WTC11 (cell line): ENCODE results near the gene DYDC1. TPM values are rescaled to one million over a fixed set of nuclear protein-coding genes. Genes with fewer than 3 reads are reported as not detected.

Experiments used
- ATAC-seq: fragments of 200-7000 bp; cut with Tn5 transposase; 2 replicates; pipeline ENCODE4 v1.10.0; 2021; ENCODE audit warnings: mild to moderate bottlenecking, moderate library complexity
- CTCF ChIA-PET: fragments of 300-600 bp; sonication (Branson Sonifier 250); formaldehyde crosslinking; loops from one replicate; lab custom pipeline; 2021; ENCODE audit warnings: antibody characterized with exemption; lab: Charles Lee
- POLR2A ChIA-PET: fragments of 350-600 bp; sonication (Branson Sonifier 250); formaldehyde crosslinking; loops from one replicate; lab custom pipeline; 2021; ENCODE audit warnings: antibody characterized with exemption; lab: Charles Lee
- DNase-seq: peaks from one replicate; pipeline ENCODE4 v3.0.0; 2021; ENCODE audit warnings: low spot score
- H3K27ac Mint-ChIP-seq: 2 replicates; pipeline ENCODE4 v1.8.0; 2021; ENCODE audit warnings: mixed read lengths
- H3K27me3 Mint-ChIP-seq: 2 replicates; pipeline ENCODE4 v1.8.0; 2021; ENCODE audit warnings: low read depth, mild to moderate bottlenecking, moderate library complexity, mixed read lengths
- H3K36me3 Mint-ChIP-seq: 2 replicates; pipeline ENCODE4 v1.8.0; 2021; ENCODE audit warnings: mixed read lengths
- H3K4me1 Mint-ChIP-seq: 2 replicates; pipeline ENCODE4 v1.8.0; 2022; ENCODE audit warnings: mixed read lengths
- H3K4me3 Mint-ChIP-seq: 2 replicates; pipeline ENCODE4 v1.8.0; 2021; ENCODE audit warnings: mild to moderate bottlenecking, moderate library complexity, mixed read lengths
- H3K9me3 Mint-ChIP-seq: 2 replicates; pipeline ENCODE4 v1.8.0; 2021; ENCODE audit warnings: mixed read lengths
- AR ChIP-seq: fragments of 250-450 bp; sonication (Bioruptor Pico); IDR thresholded peaks from 2 replicates; pipeline ENCODE4 v1.9.0; 2021; ENCODE audit warnings: mild to moderate bottlenecking
- ATF1 ChIP-seq: sonication (generic); formaldehyde crosslinking; IDR thresholded peaks from 2 replicates; pipeline ENCODE4 v1.8.1; 2023; ENCODE audit warnings: mild to moderate bottlenecking, moderate library complexity, missing genetic modification reagents
- CREM ChIP-seq: sonication (generic); formaldehyde crosslinking; IDR thresholded peaks from 2 replicates; pipeline ENCODE4 v1.8.1; 2022; ENCODE audit warnings: mild to moderate bottlenecking, missing genetic modification reagents, moderate library complexity
- E2F5 ChIP-seq: sonication (generic); formaldehyde crosslinking; IDR thresholded peaks from 2 replicates; pipeline ENCODE4 v1.8.1; 2022; ENCODE audit warnings: mild to moderate bottlenecking, moderate library complexity, missing genetic modification reagents
- EMX1 ChIP-seq: fragments of 250-450 bp; sonication (Bioruptor Pico); IDR thresholded peaks from 2 replicates; pipeline ENCODE4 v1.8.0; 2021; ENCODE audit warnings: mild to moderate bottlenecking
- FOXJ3 ChIP-seq: sonication (generic); formaldehyde crosslinking; IDR thresholded peaks from 2 replicates; pipeline ENCODE4 v1.9.0; 2021; ENCODE audit warnings: missing genetic modification reagents, mild to moderate bottlenecking, borderline replicate concordance
- FOXK1 ChIP-seq: sonication (generic); formaldehyde crosslinking; IDR thresholded peaks from 2 replicates; pipeline ENCODE4 v1.8.0; 2022; ENCODE audit warnings: mild to moderate bottlenecking, moderate library complexity, missing genetic modification reagents
- FOXP1 ChIP-seq: sonication (generic); formaldehyde crosslinking; IDR thresholded peaks from 2 replicates; pipeline ENCODE4 v1.8.0; 2022; ENCODE audit warnings: missing genetic modification reagents, mild to moderate bottlenecking, moderate library complexity, borderline replicate concordance
- FOXP4 ChIP-seq: sonication (generic); formaldehyde crosslinking; IDR thresholded peaks from 2 replicates; pipeline ENCODE4 v1.8.0; 2022; ENCODE audit warnings: mild to moderate bottlenecking, missing genetic modification reagents
- GABPB1 ChIP-seq: sonication (generic); formaldehyde crosslinking; IDR thresholded peaks from 2 replicates; pipeline ENCODE4 v1.8.1; 2023; ENCODE audit warnings: mild to moderate bottlenecking, missing genetic modification reagents
- GRHL2 ChIP-seq: fragments of 250-450 bp; sonication (Bioruptor Pico); IDR thresholded peaks from 2 replicates; pipeline ENCODE4 v1.8.0; 2022; ENCODE audit warnings: mild to moderate bottlenecking, moderate library complexity; ENCODE audit not compliant: insufficient replicate concordance, severe bottlenecking
- GTF2I ChIP-seq: fragments of 250-450 bp; sonication (Bioruptor Pico); conservative IDR thresholded peaks from 2 replicates; pipeline ENCODE4 v1.4.0; 2021; ENCODE audit warnings: mild to moderate bottlenecking
- HMGA2 ChIP-seq: fragments of 250-450 bp; sonication (Bioruptor Pico); IDR thresholded peaks from 2 replicates; pipeline ENCODE4 v1.4.0; 2021; ENCODE audit warnings: mild to moderate bottlenecking, moderate library complexity
- HMGXB4 ChIP-seq: sonication (generic); formaldehyde crosslinking; IDR thresholded peaks from 2 replicates; pipeline ENCODE4 v1.8.1; 2023; ENCODE audit warnings: mild to moderate bottlenecking, moderate library complexity, missing genetic modification reagents
- IRF2 ChIP-seq: sonication (generic); formaldehyde crosslinking; IDR thresholded peaks from 2 replicates; pipeline ENCODE4 v1.8.0; 2022; ENCODE audit warnings: low read depth, missing genetic modification reagents, borderline replicate concordance
- JAZF1 ChIP-seq: fragments of 250-450 bp; sonication (Bioruptor Pico); IDR thresholded peaks from 2 replicates; pipeline ENCODE4 v1.9.0; 2021; ENCODE audit warnings: moderate library complexity, mild to moderate bottlenecking, inconsistent platforms
- KAT7 ChIP-seq: sonication (generic); formaldehyde crosslinking; IDR thresholded peaks from 2 replicates; pipeline ENCODE4 v1.8.1; 2023; ENCODE audit warnings: missing genetic modification reagents, mild to moderate bottlenecking, borderline replicate concordance
- PREB ChIP-seq: sonication (generic); formaldehyde crosslinking; IDR thresholded peaks from 2 replicates; pipeline ENCODE4 v1.8.1; 2022; ENCODE audit warnings: mild to moderate bottlenecking, missing genetic modification reagents, moderate library complexity, borderline replicate concordance
- PRRX2 ChIP-seq: fragments of 250-450 bp; sonication (Bioruptor Pico); IDR thresholded peaks from 2 replicates; pipeline ENCODE4 v1.8.0; 2021; ENCODE audit warnings: mild to moderate bottlenecking
- TCF7 ChIP-seq: sonication (generic); formaldehyde crosslinking; IDR thresholded peaks from 2 replicates; pipeline ENCODE4 v1.8.0; 2022; ENCODE audit warnings: mild to moderate bottlenecking, low read depth, missing genetic modification reagents, moderate library complexity
- ZNF396 ChIP-seq: fragments of 250-450 bp; sonication (Bioruptor Pico); IDR thresholded peaks from 2 replicates; pipeline ENCODE4 v1.8.0; 2021; ENCODE audit warnings: mild to moderate bottlenecking, moderate library complexity, borderline replicate concordance
- ZNF416 ChIP-seq: fragments of 250-450 bp; sonication (Bioruptor Pico); IDR thresholded peaks from 2 replicates; pipeline ENCODE4 v1.9.0; 2021; ENCODE audit warnings: mild to moderate bottlenecking, inconsistent platforms
- ZNF671 ChIP-seq: fragments of 250-450 bp; sonication (Bioruptor Pico); IDR thresholded peaks from 2 replicates; pipeline ENCODE4 v1.8.0; 2021; ENCODE audit warnings: mild to moderate bottlenecking
- total RNA-seq: library from RNA; stranded (reverse); gene quantifications from 3 replicates; pipeline ENCODE4 v1.2.3, GENCODE V29; 2021

The DYDC1 gene
- total RNA-seq, 1 experiment from 2014 or later: 0.52 TPM

- TF ChIP-seq FOXP4 (CRISPR knock-in tag): no peak
- TF ChIP-seq ZNF671: no peak
- TF ChIP-seq FOXJ3: no peak
- no peak for TF ChIP-seq ZNF416 (CRISPR knock-in tag)
- no peak for TF ChIP-seq KAT7 (CRISPR knock-in tag)
- TF ChIP-seq ATF1 (CRISPR knock-in tag): no peak
- TF ChIP-seq, all 79 proteins: peak for 0
Observed at GRCh38 chr10:80333983-80334382, 22.6 kb downstream of the DYDC1 start (continued).

- H3K36me3 Mint-ChIP-seq: no peaks in the 10 kb centered on the region
- H3K4me3 Mint-ChIP-seq: no peak overlapping the region
- ChIA-PET POLR2A (no interaction called here), CTCF (no interaction called here)
- peaks cover 9% of the 10 kb centered on the region for H3K4me1 Mint-ChIP-seq
- ATAC-seq: peak; percentile 67
- no peak for TF ChIP-seq PREB (CRISPR knock-in tag)
- TF ChIP-seq E2F5 (CRISPR knock-in tag): no peak
- TF ChIP-seq HMGA2 (CRISPR knock-in tag): no peak
- TF ChIP-seq TCF7 (CRISPR knock-in tag): no peak
- no peak for TF ChIP-seq FOXK1 (CRISPR knock-in tag)
- TF ChIP-seq ATF1 (CRISPR knock-in tag): no peak
- no peak for TF ChIP-seq GABPB1 (CRISPR knock-in tag)
- no peak for TF ChIP-seq ZNF396
- TF ChIP-seq CREM (CRISPR knock-in tag): no peak
- no peak for TF ChIP-seq GRHL2 (CRISPR knock-in tag)
- no peak for TF ChIP-seq HMGXB4 (CRISPR knock-in tag)
- TF ChIP-seq FOXP1 (CRISPR knock-in tag): no peak
- no peaks in the 10 kb centered on the region; the same call in 1 of the 2 replicates for H3K27me3 Mint-ChIP-seq
- no peak for DNase-seq
- no peaks in the 10 kb centered on the region for H3K9me3 Mint-ChIP-seq
- no peak overlapping the region for H3K27ac Mint-ChIP-seq
Observed at GRCh38 chr10:80324891-80325364, 31.6 kb downstream of the DYDC1 start.

- no peaks in the 10 kb centered on the region; the same call in 1 of the 2 replicates for H3K27me3 Mint-ChIP-seq
- H3K36me3 Mint-ChIP-seq: no peaks in the 10 kb centered on the region
- H3K27ac Mint-ChIP-seq: no peak overlapping the region
- H3K4me1 Mint-ChIP-seq: peaks cover 9% of the 10 kb centered on the region
- no peak for DNase-seq
- no peaks in the 10 kb centered on the region for H3K9me3 Mint-ChIP-seq
- no peak overlapping the region for H3K4me3 Mint-ChIP-seq
- ChIA-PET CTCF (interaction anchor here (1.0 kb wide), 1 partner anchor 64 kb away, joined by 4 read pairs; no protein-coding TSS in a partner anchor), POLR2A (interaction anchor here (0.8 kb wide), 1 partner anchor 34 kb away, joined by 3 read pairs; the partner anchor contains the start of gene MAT1A)
- ATAC-seq: no peak
- TF ChIP-seq ZNF416 (CRISPR knock-in tag): no peak
- TF ChIP-seq IRF2 (CRISPR knock-in tag): no peak
- TF ChIP-seq GTF2I (CRISPR knock-in tag): no peak
- TF ChIP-seq PRRX2 (CRISPR knock-in tag): no peak
- TF ChIP-seq PREB (CRISPR knock-in tag): no peak
- TF ChIP-seq ZNF671: no peak
- no peak for TF ChIP-seq EMX1 (CRISPR knock-in tag)
- TF ChIP-seq JAZF1: no peak
- no peak for TF ChIP-seq AR (CRISPR knock-in tag)
Observed at GRCh38 chr10:80324086-80324485, 32.5 kb downstream of the DYDC1 start.
